Muscle layer of duodenum (tissue), 2 donors: ENCODE measurements around the gene ROGDI.

Source experiments
- H3K27ac ChIP-seq: one replicate; pipeline ENCODE4 v1.7.0; 2013; ENCODE audit warnings: mild to moderate bottlenecking, low read length
- H3K27me3 ChIP-seq: one replicate; pipeline ENCODE4 v1.7.0; 2013; ENCODE audit warnings: low read depth, mild to moderate bottlenecking, control low read depth, low read length
- H3K36me3 ChIP-seq, 2 donors: one replicate each; pipeline ENCODE4 v1.7.0; 2013; ENCODE audit warnings: low read length in 2 of 2, control low read depth in 1 of 2, mild to moderate bottlenecking in 1 of 2; ENCODE audit not compliant: insufficient read depth in 2 of 2, control insufficient read depth in 1 of 2
- H3K4me1 ChIP-seq, 2 donors: one replicate each; pipeline ENCODE4 v1.7.0; 2013; ENCODE audit warnings: low read length in 2 of 2, mild to moderate bottlenecking in 2 of 2, control low read depth in 1 of 2, moderate library complexity in 1 of 2; ENCODE audit not compliant: insufficient read depth in 2 of 2, control insufficient read depth in 1 of 2
- H3K4me3 ChIP-seq, 2 donors: one replicate each; pipeline ENCODE4 v1.7.0; 2013; ENCODE audit warnings: low read length in 2 of 2, low read depth in 1 of 2, mild to moderate bottlenecking in 1 of 2
- H3K9me3 ChIP-seq, 2 donors: one replicate each; pipeline ENCODE4 v1.7.0; 2013; ENCODE audit warnings: low read length in 2 of 2, control low read depth in 1 of 2, mild to moderate bottlenecking in 1 of 2; ENCODE audit not compliant: control insufficient read depth in 1 of 2
- donor health status: healthy.

Gene ROGDI

DNA sequence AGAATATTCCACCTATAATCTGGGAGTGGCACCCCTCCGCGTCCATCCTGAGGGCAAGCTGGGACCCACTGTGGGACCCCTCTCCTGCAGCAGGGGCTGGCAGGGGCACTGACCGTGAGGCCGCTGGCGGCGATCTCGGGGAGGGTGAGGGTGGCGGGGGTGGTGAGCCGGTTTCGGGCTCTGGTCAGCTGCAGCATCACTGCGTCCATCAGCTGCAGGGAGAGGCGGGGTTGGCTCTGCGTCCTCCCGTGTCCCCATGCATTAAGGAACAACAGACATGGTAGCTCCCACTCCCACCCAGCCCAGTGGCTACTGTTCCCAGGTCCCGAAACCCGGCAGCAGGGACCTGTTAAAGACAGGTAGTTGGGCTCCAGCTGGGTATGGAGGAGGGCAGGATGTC, 4.0 kb downstream of the ROGDI start:
- Histone ChIP-seq H3K36me3 (peaks cover 7 to 43% of the 10 kb centered on the region in 2 donors), H3K27me3 (no peaks in the 10 kb centered on the region), H3K4me1 (peaks cover 0 to 21% of the 10 kb centered on the region in 2 donors), H3K9me3 (no peaks in the 10 kb centered on the region), H3K27ac (no peak overlapping the region), H3K4me3 (no peak overlapping the region)

DNA sequence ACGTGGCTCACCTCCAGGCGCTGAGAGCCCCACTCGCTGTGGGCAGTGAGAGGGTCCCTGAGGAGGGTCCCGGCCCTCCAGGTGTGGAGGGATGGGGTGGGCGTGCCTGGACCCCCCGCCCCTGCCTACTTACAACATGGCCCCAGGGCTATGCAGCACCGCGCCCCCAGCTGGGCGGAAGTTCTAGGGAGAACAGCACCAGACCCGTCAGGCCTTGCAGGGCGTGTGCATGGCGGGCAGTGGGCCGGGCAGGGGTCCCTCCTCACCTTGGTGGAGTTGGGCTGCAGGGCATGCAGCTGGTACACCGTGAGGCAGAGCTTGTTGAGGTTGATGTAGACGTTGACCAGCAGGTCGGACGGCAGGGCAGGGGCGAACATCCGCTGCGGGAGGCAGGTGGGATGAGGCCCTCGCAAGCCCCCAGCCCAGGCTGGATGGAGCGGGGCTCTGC, 4.6 kb downstream of the ROGDI start:
- H3K4me1 ChIP-seq: peaks cover 0 to 18% of the 10 kb centered on the region in 2 donors
- no peaks in the 10 kb centered on the region for H3K9me3 ChIP-seq
- H3K27me3 ChIP-seq: no peaks in the 10 kb centered on the region
- peaks cover 7 to 43% of the 10 kb centered on the region in 2 donors for H3K36me3 ChIP-seq
- no peak overlapping the region for H3K4me3 ChIP-seq
- no peak overlapping the region for H3K27ac ChIP-seq

DNA sequence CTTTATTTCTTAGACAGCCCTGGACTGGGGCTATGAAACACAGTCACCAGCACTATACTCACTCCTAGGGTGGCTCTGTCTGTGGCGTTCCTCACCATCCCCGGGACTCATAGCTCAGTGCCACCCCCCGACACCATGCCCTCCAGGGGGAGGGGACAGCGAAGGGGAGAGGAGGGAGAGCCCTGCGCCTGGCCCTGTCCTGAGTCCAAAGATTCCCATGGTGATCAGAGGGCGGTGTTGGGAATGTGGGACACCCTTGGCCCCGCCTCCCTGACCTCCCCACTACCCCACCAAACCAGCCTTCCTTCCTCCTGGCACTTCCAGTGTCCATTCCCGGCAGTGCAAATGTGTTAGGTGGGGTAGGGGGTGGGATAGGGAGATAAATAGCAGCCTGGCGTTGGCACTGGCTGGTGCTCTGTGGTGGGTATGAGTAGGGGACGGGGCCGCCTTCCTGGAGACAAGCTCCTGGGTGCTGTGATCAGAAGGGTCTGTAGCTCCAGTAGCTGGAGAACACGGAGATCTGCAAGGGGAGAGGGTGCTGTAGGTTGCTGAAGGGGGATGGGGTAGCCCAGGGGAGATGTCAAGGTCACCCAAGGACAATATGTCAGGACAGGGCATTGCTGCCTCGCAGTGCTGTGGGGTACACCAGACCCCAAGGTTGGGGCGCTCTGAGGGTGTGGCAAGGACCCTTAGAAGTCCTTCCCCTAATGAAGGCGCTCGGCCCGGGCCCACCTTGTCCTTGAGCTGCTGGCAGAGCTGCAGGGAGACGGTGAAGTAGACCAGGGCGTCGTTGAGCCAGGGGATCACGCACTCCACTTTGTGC, 5.2 kb downstream of the ROGDI start:
- Histone ChIP-seq H3K4me1 (peaks cover 0 to 18% of the 10 kb centered on the region in 2 donors), H3K9me3 (no peaks in the 10 kb centered on the region), H3K4me3 (no peak overlapping the region), H3K27ac (no peak overlapping the region), H3K36me3 (peaks cover 7 to 43% of the 10 kb centered on the region in 2 donors), H3K27me3 (no peaks in the 10 kb centered on the region)

DNA sequence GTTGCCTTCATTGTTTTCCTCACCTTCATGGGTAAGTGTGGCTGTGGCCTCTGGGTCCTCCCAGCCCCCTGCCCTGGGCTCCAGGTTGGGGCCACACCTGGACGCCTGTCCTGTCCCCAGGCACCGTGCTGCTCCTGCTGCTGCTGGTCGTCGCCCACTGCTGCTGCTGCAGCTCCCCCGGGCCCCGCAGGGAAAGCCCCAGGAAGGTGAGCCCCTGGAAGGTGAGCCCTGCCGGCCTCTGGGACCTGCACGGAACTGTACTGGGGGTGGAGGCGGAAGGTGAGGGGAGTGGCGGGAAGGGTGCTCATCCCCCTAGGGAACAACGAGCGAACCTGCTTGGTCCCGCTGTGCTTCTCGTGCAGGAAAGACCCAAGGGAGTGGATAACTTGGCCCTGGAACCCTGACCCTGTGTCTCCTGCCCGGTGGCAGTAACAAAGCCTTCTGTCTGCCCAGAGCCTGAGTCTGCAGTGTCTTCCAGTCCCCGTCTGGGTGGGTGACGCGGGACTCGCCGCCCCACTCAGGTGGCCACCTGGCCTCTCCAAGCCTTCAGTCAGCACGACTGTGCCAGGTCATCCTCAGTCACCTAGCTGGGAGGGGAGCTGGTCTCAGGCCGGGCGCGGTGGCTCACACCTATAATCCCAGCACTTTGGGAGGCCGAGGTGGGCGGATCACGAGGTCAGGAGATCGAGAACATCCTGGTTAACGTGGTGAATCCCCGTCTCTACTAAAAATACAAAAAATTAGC, 6.4 kb downstream of the ROGDI start:
- no peaks in the 10 kb centered on the region for H3K27me3 ChIP-seq
- H3K36me3 ChIP-seq: peaks cover 7 to 43% of the 10 kb centered on the region in 2 donors
- H3K9me3 ChIP-seq: no peaks in the 10 kb centered on the region
- peaks cover 0 to 8% of the 10 kb centered on the region in 2 donors for H3K4me1 ChIP-seq
- H3K4me3 ChIP-seq: peak overlapping the region in 1 of 2 donors; percentile 33
- no peak overlapping the region for H3K27ac ChIP-seq

DNA sequence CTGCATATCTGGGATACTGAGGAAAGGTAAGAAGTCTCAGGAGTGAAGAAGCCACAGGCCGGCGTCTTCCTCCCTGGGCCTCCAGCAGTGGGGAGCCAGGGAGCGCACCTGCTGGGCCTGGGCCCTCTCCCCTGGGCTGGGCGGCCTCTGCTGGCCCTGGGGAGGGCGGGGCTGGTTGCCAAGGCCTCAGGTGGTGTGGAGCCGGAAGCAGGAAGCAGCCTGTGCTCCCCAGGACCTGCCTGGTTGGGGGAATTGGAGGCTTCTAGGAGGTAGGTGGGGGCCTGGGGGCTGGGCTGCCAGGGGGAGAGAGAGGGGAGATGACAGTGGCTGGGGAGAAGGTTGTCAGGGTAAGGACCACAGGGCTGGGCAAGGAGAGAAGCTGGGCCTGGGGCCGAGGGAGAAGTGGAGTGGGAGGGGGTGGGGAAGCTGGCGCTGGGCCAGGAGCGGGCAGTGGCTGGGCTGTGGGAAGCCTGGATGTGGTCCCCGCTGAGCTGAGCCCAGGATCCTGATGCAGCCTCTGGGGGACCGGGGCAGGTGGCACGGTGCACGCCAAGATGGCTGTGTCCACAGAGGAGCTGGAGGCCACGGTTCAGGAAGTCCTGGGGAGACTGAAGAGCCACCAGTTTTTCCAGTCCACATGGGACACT, 7.1 kb downstream of the ROGDI start, which contains the start of gene SMIM22:
TSS of gene SMIM22 (plus strand) at position 189 of the 647 bp plus-strand sequence. CDS start at position 555, 366 bp downstream.
- peak within 1 kb of the TSS in 1 of 2 donors; percentile 33 for H3K4me3 ChIP-seq
- peaks cover 0 to 1% of the 10 kb centered on the region in 2 donors for H3K4me1 ChIP-seq
- H3K27ac ChIP-seq: no peak within 1 kb of the TSS
- H3K36me3 ChIP-seq: peaks cover 7 to 42% of the 10 kb centered on the region in 2 donors
- H3K9me3 ChIP-seq: no peaks in the 10 kb centered on the region
- H3K27me3 ChIP-seq: no peaks in the 10 kb centered on the region

DNA sequence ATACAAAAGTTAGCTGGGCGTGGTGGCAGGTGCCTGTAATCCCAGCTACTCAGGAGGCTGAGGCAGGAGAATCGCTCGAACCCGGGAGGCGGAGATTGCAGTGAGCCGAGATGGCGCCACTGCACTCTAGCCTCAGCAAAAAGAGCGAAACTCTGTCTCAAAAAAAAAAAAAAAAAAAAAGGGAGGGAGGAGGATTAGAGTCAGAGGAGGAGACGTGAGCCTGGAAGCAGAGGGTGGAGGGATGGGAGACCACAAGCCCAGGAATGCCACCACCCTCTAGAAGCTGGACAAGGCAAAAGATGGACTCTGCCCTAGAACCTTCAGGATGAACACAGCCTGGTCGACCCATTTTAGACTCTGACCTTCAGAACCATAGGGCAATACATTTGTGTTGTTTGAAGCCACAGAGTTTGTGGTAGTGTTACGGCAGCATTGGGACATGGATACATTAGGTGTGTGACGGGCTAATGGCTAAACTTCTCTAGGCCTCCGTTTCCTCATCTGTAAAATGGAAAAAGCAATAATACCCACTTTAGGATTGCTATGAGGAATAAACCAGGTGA, 9.4 kb downstream of the ROGDI start:
- Histone ChIP-seq H3K27ac (no peak overlapping the region), H3K36me3 (peaks cover 0 to 19% of the 10 kb centered on the region in 2 donors), H3K4me1 (no peaks in the 10 kb centered on the region), H3K4me3 (no peak overlapping the region), H3K9me3 (no peaks in the 10 kb centered on the region), H3K27me3 (no peaks in the 10 kb centered on the region)

DNA sequence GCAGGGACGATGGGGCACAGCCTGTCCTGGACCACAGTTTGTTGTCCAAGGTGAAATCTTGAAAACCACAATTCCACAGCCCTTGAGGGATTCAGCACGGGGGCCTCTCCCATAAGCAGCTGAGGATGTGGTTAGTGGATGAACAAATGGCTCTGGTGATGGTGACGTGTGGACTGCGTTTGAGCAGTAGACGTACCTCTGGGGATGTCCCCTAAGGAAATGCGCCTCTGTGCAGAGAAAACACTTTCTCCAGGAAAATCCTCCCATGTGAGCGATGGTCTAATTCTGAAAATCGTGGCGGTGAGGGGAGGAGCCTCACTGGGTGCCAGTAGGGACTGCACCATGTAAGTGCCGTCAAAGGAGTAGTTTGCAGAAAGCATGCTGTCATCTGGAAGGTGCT, 11.6 kb downstream of the ROGDI start:
- Histone ChIP-seq H3K27me3 (no peaks in the 10 kb centered on the region), H3K4me1 (no peaks in the 10 kb centered on the region), H3K4me3 (no peak overlapping the region), H3K36me3 (peaks cover 0 to 5% of the 10 kb centered on the region in 2 donors), H3K9me3 (no peaks in the 10 kb centered on the region), H3K27ac (no peak overlapping the region)

DNA sequence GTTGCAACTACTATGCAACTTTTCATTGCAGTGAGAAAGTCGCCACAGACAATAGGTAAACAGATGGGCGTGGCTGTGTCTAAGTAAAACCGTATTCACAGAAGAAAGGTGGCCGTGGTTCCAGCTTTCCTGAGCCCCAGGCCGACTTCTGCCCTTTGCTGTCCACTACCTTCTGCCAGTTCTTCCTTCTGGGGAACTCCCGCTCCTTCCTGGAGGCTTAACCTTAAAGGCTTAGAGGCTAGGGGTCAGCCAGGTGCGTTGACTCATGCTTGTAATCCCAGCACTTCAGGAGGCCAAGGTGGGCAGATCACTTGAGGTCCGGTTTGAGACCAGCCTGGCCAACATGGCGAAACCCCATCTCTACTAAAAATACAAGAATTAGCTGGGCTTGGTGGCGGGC, 12.2 kb downstream of the ROGDI start:
- Histone ChIP-seq H3K9me3 (no peaks in the 10 kb centered on the region), H3K4me1 (no peaks in the 10 kb centered on the region), H3K27me3 (no peaks in the 10 kb centered on the region), H3K27ac (no peak overlapping the region), H3K36me3 (no peaks in the 10 kb centered on the region), H3K4me3 (no peak overlapping the region)

DNA sequence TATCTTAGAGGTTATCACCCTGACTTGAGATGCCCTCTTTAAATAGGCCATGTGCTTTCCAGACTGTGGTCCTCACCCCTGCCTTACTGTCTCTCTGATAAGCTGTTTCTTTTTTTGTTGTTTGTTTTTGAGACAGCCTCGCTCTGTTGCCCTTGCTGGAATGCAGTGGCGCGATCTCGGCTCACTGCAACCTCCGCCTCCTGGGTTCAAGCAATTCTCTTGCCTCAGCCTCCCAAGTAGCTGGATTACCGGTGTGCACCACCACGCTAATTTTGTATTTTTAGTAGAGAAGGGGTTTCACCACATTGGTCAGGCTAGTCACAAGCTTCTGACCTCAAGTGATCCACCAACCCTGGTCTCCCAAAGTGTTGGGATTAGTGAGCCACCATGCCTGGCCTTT, 13.5 kb downstream of the ROGDI start:
- no peaks in the 10 kb centered on the region for H3K27me3 ChIP-seq
- H3K27ac ChIP-seq: no peak overlapping the region
- H3K9me3 ChIP-seq: no peaks in the 10 kb centered on the region
- H3K4me3 ChIP-seq: no peak overlapping the region
- H3K36me3 ChIP-seq: no peaks in the 10 kb centered on the region
- H3K4me1 ChIP-seq: no peaks in the 10 kb centered on the region

DNA sequence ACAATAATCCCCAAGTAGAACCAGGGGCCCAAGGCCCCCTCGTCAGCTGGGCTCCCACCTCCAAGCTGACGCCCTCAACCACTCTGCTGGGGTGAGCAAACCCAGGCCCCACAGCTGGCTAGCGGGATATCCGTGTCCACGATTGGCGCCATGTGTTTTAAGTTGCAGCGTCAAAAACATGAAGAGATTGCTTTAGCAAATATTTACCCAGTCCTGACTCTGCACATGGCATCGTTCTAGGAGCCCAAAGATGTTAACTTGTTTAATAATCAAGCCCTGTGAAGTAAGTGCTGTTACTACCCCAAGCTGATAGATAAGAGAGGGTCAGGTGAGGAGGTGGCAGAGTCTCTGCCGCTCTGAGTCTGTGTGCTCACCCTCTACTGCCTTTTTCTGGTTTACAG, 13.9 kb downstream of the ROGDI start:
- H3K27ac ChIP-seq: no peak overlapping the region

More for the DNA sequence above, 13.9 kb downstream of the ROGDI start:
- no peak overlapping the region for H3K4me3 ChIP-seq
- no peaks in the 10 kb centered on the region for H3K36me3 ChIP-seq
- no peaks in the 10 kb centered on the region for H3K9me3 ChIP-seq
- no peaks in the 10 kb centered on the region for H3K27me3 ChIP-seq
- no peaks in the 10 kb centered on the region for H3K4me1 ChIP-seq
